ENCODE data around the gene CDHR3. TPM values are rescaled to one million over a fixed set of nuclear protein-coding genes. Genes with fewer than 3 reads are reported as not detected.

CDHR3 gene
- total and polyA plus RNA-seq, 4 donors = 1.0 to 10.5 (median 1.8) TPM

DNA sequence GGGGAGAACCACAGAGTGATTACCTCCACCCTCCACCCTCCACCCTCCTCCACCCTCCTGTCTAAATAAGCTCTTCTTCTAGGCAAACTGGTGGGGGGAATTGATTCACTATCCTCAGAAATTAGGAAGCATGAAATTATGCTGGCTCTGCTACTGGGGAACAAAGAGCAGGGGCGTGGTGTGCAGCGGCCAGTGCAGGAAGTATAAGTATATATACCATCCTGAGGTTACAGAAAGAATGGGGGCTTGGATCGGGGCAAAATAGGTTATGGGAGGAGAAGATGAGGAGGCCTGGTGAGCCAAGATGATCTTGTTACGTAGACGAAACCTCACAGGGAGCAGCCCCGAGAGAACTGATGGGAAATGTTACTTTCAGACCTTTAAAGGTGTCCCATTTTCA is 100.0 kb downstream of the CDHR3 start:
- Histone ChIP-seq H3K4me1 (ENCODE audit: control insufficient read depth in 4 of 4, insufficient read depth in 4 of 4, low read length in 3 of 4) (peaks cover 4 to 17% (median 9%) of the 10 kb centered on the region in 4 donors), H3K27ac (ENCODE audit: low read depth in 1 of 2, low read length in 2 of 2) (no peak overlapping the region), H3K9me3 (ENCODE audit: control insufficient read depth in 4 of 4, low read length in 3 of 4) (no peaks in the 10 kb centered on the region), H3K9ac (ENCODE audit: low read depth in 1 of 2, low read length in 2 of 2) (no peak overlapping the region), H3K27me3 (ENCODE audit: control insufficient read depth in 4 of 4, insufficient read depth in 4 of 4, low read length in 3 of 4) (no peaks in the 10 kb centered on the region), H3K4me3 (ENCODE audit: low read depth in 1 of 3, low read length in 3 of 3) (no peak overlapping the region), H3K36me3 (ENCODE audit: control insufficient read depth in 4 of 4, insufficient read depth in 3 of 4, low read depth in 1 of 4, low read length in 3 of 4) (no peaks in the 10 kb centered on the region)
- no peak for DNase-seq (ENCODE audit: low spot score)
- 84% methylated on average over 6 of the region's 6 CpGs for WGBS
- TF ChIP-seq NR2F2 (IDR thresholded peaks at IDR 0.05) (no peak), FOXA2 (IDR thresholded peaks at IDR 0.05) (no peak), GABPA (IDR thresholded peaks at IDR 0.05 in 1 of 2, conservative IDR thresholded peaks at IDR 0.05 in 1 of 2) (no peak), RAD21 (IDR thresholded peaks at IDR 0.05) (no peak), RXRA (IDR thresholded peaks at IDR 0.05) (no peak), YY1 (IDR thresholded peaks at IDR 0.05) (no peak), HNF4A (conservative IDR thresholded peaks at IDR 0.05) (no peak), EGR1 (IDR thresholded peaks at IDR 0.05; ENCODE audit: low read depth in 2 of 2) (no peak), FOXA1 (IDR thresholded peaks at IDR 0.05) (no peak), JUND (IDR thresholded peaks at IDR 0.05) (no peak), TAF1 (conservative IDR thresholded peaks at IDR 0.05) (no peak), SP1 (IDR thresholded peaks at IDR 0.05) (no peak), HNF4G (IDR thresholded peaks at IDR 0.05) (no peak)
- TF ChIP-seq, protein P1, sequence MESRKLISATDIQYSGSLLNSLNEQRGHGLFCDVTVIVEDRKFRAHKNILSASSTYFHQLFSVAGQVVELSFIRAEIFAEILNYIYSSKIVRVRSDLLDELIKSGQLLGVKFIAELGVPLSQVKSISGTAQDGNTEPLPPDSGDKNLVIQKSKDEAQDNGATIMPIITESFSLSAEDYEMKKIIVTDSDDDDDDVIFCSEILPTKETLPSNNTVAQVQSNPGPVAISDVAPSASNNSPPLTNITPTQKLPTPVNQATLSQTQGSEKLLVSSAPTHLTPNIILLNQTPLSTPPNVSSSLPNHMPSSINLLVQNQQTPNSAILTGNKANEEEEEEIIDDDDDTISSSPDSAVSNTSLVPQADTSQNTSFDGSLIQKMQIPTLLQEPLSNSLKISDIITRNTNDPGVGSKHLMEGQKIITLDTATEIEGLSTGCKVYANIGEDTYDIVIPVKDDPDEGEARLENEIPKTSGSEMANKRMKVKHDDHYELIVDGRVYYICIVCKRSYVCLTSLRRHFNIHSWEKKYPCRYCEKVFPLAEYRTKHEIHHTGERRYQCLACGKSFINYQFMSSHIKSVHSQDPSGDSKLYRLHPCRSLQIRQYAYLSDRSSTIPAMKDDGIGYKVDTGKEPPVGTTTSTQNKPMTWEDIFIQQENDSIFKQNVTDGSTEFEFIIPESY (IDR thresholded peaks at IDR 0.05) = no peak
- TF ChIP-seq, protein P2, sequence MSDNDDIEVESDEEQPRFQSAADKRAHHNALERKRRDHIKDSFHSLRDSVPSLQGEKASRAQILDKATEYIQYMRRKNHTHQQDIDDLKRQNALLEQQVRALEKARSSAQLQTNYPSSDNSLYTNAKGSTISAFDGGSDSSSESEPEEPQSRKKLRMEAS (IDR thresholded peaks at IDR 0.05) = no peak
- TF ChIP-seq, protein P3, sequence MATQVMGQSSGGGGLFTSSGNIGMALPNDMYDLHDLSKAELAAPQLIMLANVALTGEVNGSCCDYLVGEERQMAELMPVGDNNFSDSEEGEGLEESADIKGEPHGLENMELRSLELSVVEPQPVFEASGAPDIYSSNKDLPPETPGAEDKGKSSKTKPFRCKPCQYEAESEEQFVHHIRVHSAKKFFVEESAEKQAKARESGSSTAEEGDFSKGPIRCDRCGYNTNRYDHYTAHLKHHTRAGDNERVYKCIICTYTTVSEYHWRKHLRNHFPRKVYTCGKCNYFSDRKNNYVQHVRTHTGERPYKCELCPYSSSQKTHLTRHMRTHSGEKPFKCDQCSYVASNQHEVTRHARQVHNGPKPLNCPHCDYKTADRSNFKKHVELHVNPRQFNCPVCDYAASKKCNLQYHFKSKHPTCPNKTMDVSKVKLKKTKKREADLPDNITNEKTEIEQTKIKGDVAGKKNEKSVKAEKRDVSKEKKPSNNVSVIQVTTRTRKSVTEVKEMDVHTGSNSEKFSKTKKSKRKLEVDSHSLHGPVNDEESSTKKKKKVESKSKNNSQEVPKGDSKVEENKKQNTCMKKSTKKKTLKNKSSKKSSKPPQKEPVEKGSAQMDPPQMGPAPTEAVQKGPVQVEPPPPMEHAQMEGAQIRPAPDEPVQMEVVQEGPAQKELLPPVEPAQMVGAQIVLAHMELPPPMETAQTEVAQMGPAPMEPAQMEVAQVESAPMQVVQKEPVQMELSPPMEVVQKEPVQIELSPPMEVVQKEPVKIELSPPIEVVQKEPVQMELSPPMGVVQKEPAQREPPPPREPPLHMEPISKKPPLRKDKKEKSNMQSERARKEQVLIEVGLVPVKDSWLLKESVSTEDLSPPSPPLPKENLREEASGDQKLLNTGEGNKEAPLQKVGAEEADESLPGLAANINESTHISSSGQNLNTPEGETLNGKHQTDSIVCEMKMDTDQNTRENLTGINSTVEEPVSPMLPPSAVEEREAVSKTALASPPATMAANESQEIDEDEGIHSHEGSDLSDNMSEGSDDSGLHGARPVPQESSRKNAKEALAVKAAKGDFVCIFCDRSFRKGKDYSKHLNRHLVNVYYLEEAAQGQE (IDR thresholded peaks at IDR 0.05) = no peak
- TF ChIP-seq, protein P4, sequence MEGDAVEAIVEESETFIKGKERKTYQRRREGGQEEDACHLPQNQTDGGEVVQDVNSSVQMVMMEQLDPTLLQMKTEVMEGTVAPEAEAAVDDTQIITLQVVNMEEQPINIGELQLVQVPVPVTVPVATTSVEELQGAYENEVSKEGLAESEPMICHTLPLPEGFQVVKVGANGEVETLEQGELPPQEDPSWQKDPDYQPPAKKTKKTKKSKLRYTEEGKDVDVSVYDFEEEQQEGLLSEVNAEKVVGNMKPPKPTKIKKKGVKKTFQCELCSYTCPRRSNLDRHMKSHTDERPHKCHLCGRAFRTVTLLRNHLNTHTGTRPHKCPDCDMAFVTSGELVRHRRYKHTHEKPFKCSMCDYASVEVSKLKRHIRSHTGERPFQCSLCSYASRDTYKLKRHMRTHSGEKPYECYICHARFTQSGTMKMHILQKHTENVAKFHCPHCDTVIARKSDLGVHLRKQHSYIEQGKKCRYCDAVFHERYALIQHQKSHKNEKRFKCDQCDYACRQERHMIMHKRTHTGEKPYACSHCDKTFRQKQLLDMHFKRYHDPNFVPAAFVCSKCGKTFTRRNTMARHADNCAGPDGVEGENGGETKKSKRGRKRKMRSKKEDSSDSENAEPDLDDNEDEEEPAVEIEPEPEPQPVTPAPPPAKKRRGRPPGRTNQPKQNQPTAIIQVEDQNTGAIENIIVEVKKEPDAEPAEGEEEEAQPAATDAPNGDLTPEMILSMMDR (IDR thresholded peaks at IDR 0.05; ENCODE audit: low read depth, low read length, missing input control) = no peak
- TF ChIP-seq, protein P5, sequence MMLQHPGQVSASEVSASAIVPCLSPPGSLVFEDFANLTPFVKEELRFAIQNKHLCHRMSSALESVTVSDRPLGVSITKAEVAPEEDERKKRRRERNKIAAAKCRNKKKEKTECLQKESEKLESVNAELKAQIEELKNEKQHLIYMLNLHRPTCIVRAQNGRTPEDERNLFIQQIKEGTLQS (IDR thresholded peaks at IDR 0.05) = no peak

Data from liver (tissue), 9 donors.